Heart left ventricle (tissue), 16 donors: ENCODE results near the gene TTC24. TPM values are rescaled to one million over a fixed set of nuclear protein-coding genes. Genes with fewer than 3 reads are reported as not detected.
"Not testable (repeated sequence)": the region's sequence is repeated elsewhere in the genome, so short reads cannot be mapped to it uniquely, and the experiment has no call there.

ENCODE experiments used
- ATAC-seq, 4 donors: fragments of 200-7000 bp; cut with Tn5 transposase; one replicate each; pipeline ENCODE4 v1.9.1; 2020 to 2022; ENCODE audit warnings: moderate library complexity in 4 of 4, mild to moderate bottlenecking in 3 of 4, moderate number of reproducible peaks in 1 of 4
- DNase-seq, 5 donors: peaks; one replicate each; pipeline ENCODE4 v3.0.0-alpha.2; 2020
- H3K27ac ChIP-seq, 12 donors: fragments of 200-600 bp; sonication (generic) in 4 of 12; one replicate each; pipeline versions ENCODE4 v1.5.0 to v1.8.0; 2016 to 2022; ENCODE audit warnings: mild to moderate bottlenecking in 2 of 12
- H3K27me3 ChIP-seq, 9 donors: fragments of 200-600 bp; sonication (generic) in 2 of 9; one replicate each; pipeline versions ENCODE4 v1.5.1 to v1.8.0; 2016 to 2022; ENCODE audit warnings: mild to moderate bottlenecking in 3 of 9
- H3K36me3 ChIP-seq, 9 donors: fragments of 200-600 bp; sonication (generic) in 2 of 9; one replicate each; pipeline versions ENCODE4 v1.5.0 to v1.8.0; 2018 to 2022; ENCODE audit warnings: mild to moderate bottlenecking in 2 of 9
- H3K4me1 ChIP-seq, 12 donors: fragments of 200-600 bp; sonication (generic) in 4 of 12; one replicate each; pipeline versions ENCODE4 v1.5.0 to v1.8.0; 2016 to 2022; ENCODE audit warnings: mild to moderate bottlenecking in 3 of 12
- H3K4me3 ChIP-seq, 12 donors: fragments of 200-600 bp; sonication (generic) in 4 of 12; one replicate each; pipeline versions ENCODE4 v1.5.0 to v1.8.0; 2017 to 2022; ENCODE audit warnings: mild to moderate bottlenecking in 9 of 12, moderate library complexity in 4 of 12
- H3K9me3 ChIP-seq, 12 donors: fragments of 200-600 bp; sonication (generic) in 4 of 12; one replicate each; pipeline versions ENCODE4 v1.5.0 to v1.8.0; 2016 to 2022; ENCODE audit warnings: mild to moderate bottlenecking in 1 of 12
- CTCF ChIP-seq, 12 donors: fragments of 200-600 bp; sonication (generic) in 4 of 12; IDR thresholded peaks; one replicate each; pipeline versions ENCODE4 v1.5.0 to v1.8.0; 2018 to 2022; ENCODE audit warnings: antibody characterized with exemption in 12 of 12, mild to moderate bottlenecking in 5 of 12
- POLR2A ChIP-seq, 2 donors: fragments of 450-650 bp; IDR thresholded peaks; one replicate each; pipeline ENCODE4 v1.6.1; 2017; ENCODE audit warnings: antibody characterized with exemption in 2 of 2, mild to moderate bottlenecking in 2 of 2, moderate library complexity in 2 of 2
- WGBS, 4 donors: extraction: QIAGEN DNeasy Blood & Tissue Kit in 2 of 4; methylation state at CpG; one replicate each; pipeline versions ENCODE4 v1.1.5 to v1.1.7; 2013 to 2018; 5-methylcytosine and 5-hydroxymethylcytosine counted together
- intact Hi-C, 10 donors: fragments of 100-400 bp; cut with DNase I; formaldehyde crosslinking; loops; one replicate each; pipeline versions ENCODE4 v1.11.1 to v1.14.2; 2022
- polyA plus RNA-seq, 2 donors: library from polyadenylated mRNA; stranded (reverse); fragments of 200-250 nt; gene quantifications; one replicate each; pipeline ENCODE4 v1.2.3, GENCODE V29; 2013
- total RNA-seq, 9 donors: library from RNA; depleted of rRNA in 2 of 9; stranded (reverse); fragments of >200 nt in 2 of 9; fragmentation: NEBNext Ultra II Directional in 3 of 9; extraction: Animal tissue kit (Norgen Biotek cat#: 25700) in 3 of 9; gene quantifications; one replicate each; pipeline versions ENCODE4 v1.1.0 to v1.2.4, GENCODE V29; 2016 to 2023
- donor health status: ischemic (EF 13 %, LVEDD 7.1; RV severe dilation, severe dysfunction).
- donor health status: healthy with polysubstance abuse.
- donor health status: DM: no; HTN: yes; CAD: no.
- donor health status: DM: no; HTN: no; CAD: no.
- donor health status: ischemic (EF 25% LVEDD 6.9; RV normal size, moderate dysfunction).
- donor health status: ischemic (EF 25% LVEDD 5.7; RV mildly dilated, moderate dysfunction).
- donor health status: healthy.
- donor health status: DM: yes; HTN: yes; CAD: no.
- donor health status: ischemic (EF 35%, LVEDD 5.7; RV mildly dilated, moderate dysfunction).
- donor health status: nonischemic (EF 11% LVEDD 7.7; RV severe dilation, severe dysfunction).
- donor health status: DM: yes; HTN: yes; CAD: no.
- donor health status: PGD.
- donor health status: ischemic (EF 29% LVEDD 5.4; RV normal size, mild dysfunction).
- donor health status: nonischemic (EF 23%, LVEDD 6.1; RV moderate dilation, normal function).

TTC24 gene
- total and polyA plus RNA-seq, 11 donors: 0.19 TPM; not detected in 10

DNA sequence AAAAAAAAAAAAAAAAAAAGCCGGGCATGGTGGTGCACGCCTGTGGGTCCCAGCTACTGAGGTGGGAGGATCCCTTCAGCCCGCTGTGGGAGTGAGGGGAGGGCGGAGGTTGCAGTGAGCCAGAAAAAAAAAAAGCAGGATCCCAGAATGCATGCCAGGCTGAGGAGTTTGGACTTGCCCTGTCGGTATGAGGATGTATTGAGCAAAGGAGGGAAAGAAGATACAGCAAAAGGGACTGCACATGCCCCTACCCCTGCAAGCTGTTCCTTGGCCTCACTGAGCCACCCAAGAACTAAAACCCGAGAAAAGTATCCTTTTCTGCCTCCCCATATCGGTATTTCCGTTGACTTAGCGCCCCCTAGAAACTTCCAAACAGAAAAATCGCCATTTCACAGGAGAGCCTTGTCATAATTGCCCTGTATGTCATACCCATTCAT, 23.1 kb downstream of the TTC24 start:
- ATAC-seq: no peak
- Histone ChIP-seq H3K4me3 (no peak overlapping the region), H3K9me3 (no peaks in the 10 kb centered on the region), H3K27ac (no peak overlapping the region), H3K4me1 (peaks cover 3 to 27% (median 14%) of the 10 kb centered on the region in 12 donors), H3K36me3 (peaks cover 0 to 15% (median 11%) of the 10 kb centered on the region in 9 donors), H3K27me3 (no peaks in the 10 kb centered on the region)
- intact Hi-C loops: loop anchor here in 5 of 10 donors (2.0 to 10.0 kb wide), 6 partner anchors 98 to 218 kb away; partner anchors contain the start of gene MEF2D (in 2 of the 5)
- 37 to 47% (median 43%) methylated on average over 10 of the region's 10 CpGs for WGBS, 4 donors
- no peak for DNase-seq
- TF ChIP-seq CTCF (IDR thresholded peaks at IDR 0.05) (peak in 6 of 12 donors; percentile 17 to 37 (median 28)), POLR2A (IDR thresholded peaks at IDR 0.05) (no peak)

DNA sequence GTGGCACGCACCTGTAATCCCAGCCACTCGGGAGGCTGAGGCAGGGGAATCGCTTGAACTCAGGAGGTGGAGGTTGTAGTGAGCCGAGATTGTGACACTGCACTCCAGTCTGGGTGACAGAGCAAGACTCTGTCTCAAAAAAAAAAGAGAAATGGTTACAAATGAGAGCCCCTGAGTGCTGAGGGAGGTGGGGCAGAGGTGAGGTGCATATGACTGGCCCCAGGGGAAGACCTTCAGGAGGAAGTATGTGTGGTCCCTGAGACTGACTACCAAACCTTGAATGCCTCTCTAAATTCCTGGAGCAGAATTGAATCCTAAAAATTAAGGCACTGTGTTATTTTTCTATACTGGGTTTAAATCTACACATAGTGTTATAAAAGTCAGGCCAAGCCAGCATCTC, 27.8 kb downstream of the TTC24 start:
- H3K27ac ChIP-seq, H3K4me3 ChIP-seq, H3K36me3 ChIP-seq, DNase-seq, H3K27me3 ChIP-seq, ATAC-seq, H3K9me3 ChIP-seq: not testable (repeated sequence)
- WGBS, 4 donors: 82 to 92% (median 83%) methylated on average over 4 of the region's 4 CpGs
- intact Hi-C loops: loop anchor here in 8 of 10 donors (2.0 to 10.0 kb wide), 6 partner anchors 23 to 223 kb away; partner anchors contain the start of gene MEF2D (in 1 of the 8)
- peaks cover 0 to 12% (median 6%) of the 10 kb centered on the region in 12 donors for H3K4me1 ChIP-seq

GRCh38 chr1:156608036-156608674, 28.6 kb downstream of the TTC24 start:
- H3K27ac ChIP-seq: no peak overlapping the region
- peak in 4 of 5 donors; percentile 41 to 63 (median 60) for DNase-seq
- H3K9me3 ChIP-seq: no peaks in the 10 kb centered on the region
- no peaks in the 10 kb centered on the region for H3K36me3 ChIP-seq
- no peaks in the 10 kb centered on the region for H3K27me3 ChIP-seq
- ATAC-seq: peak; percentile 89 to 94 (median 91)
- intact Hi-C loops: loop anchor here (1.0 to 10.0 kb wide), 9 partner anchors 103 to 223 kb away; partner anchors contain the start of gene MEF2D (in 1 of the 10)
- H3K4me3 ChIP-seq: no peak overlapping the region
- 29 to 34% (median 32%) methylated on average over 7 of the region's 7 CpGs for WGBS, 4 donors
- H3K4me1 ChIP-seq: peaks cover 0 to 8% (median 4%) of the 10 kb centered on the region in 12 donors
- TF ChIP-seq POLR2A (IDR thresholded peaks at IDR 0.05) (no peak), CTCF (IDR thresholded peaks at IDR 0.05) (peak; percentile 55 to 84 (median 76))

DNA sequence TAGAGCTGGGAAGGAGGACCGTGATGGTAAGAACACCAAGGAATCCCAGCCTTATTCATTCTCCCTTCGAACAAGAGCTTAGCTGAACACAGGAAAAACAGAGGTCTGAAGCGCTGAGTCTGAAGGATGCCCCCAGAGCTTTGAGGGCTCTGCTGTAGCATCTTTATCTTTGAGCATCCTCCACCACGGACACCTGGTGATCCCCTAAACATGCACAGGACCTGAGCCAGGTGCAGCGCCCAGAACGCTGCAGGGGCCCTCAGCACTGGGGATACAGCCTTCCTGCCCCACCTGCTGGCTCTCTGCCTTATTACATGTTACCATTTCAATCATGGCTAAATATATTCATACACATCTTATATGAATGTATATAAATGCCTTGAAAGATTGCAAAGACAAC, 29.5 kb downstream of the TTC24 start:
- ATAC-seq: peak in 1 of 4 donors; percentile 32
- WGBS, 4 donors: 44 to 53% (median 47%) methylated on average over 6 of the region's 6 CpGs

GRCh38 chr1:156610072-156610471, 30.5 kb downstream of the TTC24 start:
- WGBS, 4 donors: 87 to 95% (median 92%) methylated on average over 9 of the region's 9 CpGs
- peaks cover 0 to 13% (median 6%) of the 10 kb centered on the region in 12 donors for H3K4me1 ChIP-seq
- H3K4me3 ChIP-seq, H3K27ac ChIP-seq, H3K36me3 ChIP-seq, H3K9me3 ChIP-seq, H3K27me3 ChIP-seq, DNase-seq, ATAC-seq: not testable (repeated sequence)
- intact Hi-C loops: loop anchor here in 2 of 10 donors (10.0 kb wide), 1 partner anchor 225 kb away; no protein-coding TSS in a partner anchor

More for the DNA sequence above, 29.5 kb downstream of the TTC24 start:
- Histone ChIP-seq H3K9me3 (no peaks in the 10 kb centered on the region), H3K4me1 (peaks cover 0 to 8% (median 4%) of the 10 kb centered on the region in 12 donors), H3K27ac (no peak overlapping the region), H3K27me3 (no peaks in the 10 kb centered on the region), H3K36me3 (no peaks in the 10 kb centered on the region), H3K4me3 (no peak overlapping the region)
- TF ChIP-seq POLR2A (IDR thresholded peaks at IDR 0.05): no peak
- TF ChIP-seq CTCF (IDR thresholded peaks at IDR 0.05): peak in 8 of 12 donors; percentile 13 to 32 (median 23)
- intact Hi-C loops: loop anchor here (1.0 to 10.0 kb wide), 9 partner anchors 104 to 224 kb away; partner anchors contain the start of gene MEF2D (in 1 of the 10)
- DNase-seq: no peak
